ENCODE data around the gene ZNF570. TPM values are rescaled to one million over a fixed set of nuclear protein-coding genes. Genes with fewer than 3 reads are reported as not detected.

Gene ZNF570
- total RNA-seq (2021; fragmentation: NEBNext Ultra II Directional; extraction: Animal tissue kit (Norgen Biotek cat#: 25700)) (4.1 and 5.4 TPM in 2 replicates), polyA plus RNA-seq (2011; rRNA removed) (0.96 and 1.0 TPM in 2 replicates), polyA minus RNA-seq (2011; rRNA and poly(A)+ RNA removed) (8.0 and 11.0 TPM in 2 replicates)
- polyA plus RNA-seq (2011; cell fraction: cytosol; rRNA removed) = 1.2 TPM
- polyA plus RNA-seq (2011; cell fraction: nucleus; rRNA removed) = 1.8 TPM
- polyA plus RNA-seq (2012, experiment 1 of 2) = 1.7 to 3.3 TPM (median 3.0 TPM) in 4 replicates
- polyA plus RNA-seq (2012, experiment 2 of 2) = 0.12 TPM
- 4.2 TPM for polyA plus RNA-seq (2013, experiment 1 of 2)
- 4.1 TPM for polyA plus RNA-seq (2013, experiment 2 of 2)
- polyA minus RNA-seq (2011; cell fraction: cytosol; rRNA and poly(A)+ RNA removed) = 4.4 TPM
- polyA minus RNA-seq (2011; cell fraction: nucleus; rRNA and poly(A)+ RNA removed) = 15.7 TPM
- long read RNA-seq, experiment 1, full-length matches to known transcripts = 1 of 5 reads
- long read RNA-seq, experiment 1, partial matches to known transcripts = 0 of 5 reads
- long read RNA-seq, experiment 1, other reads (novel, unspliced or antisense) = 4 of 5 reads
- long read RNA-seq, experiment 2, partial matches to known transcripts = 0 of 1 reads
- long read RNA-seq, experiment 2, other reads (novel, unspliced or antisense) = 0 of 1 reads

- Histone ChIP-seq H2BK15ac (ENCODE audit: low read length) (no peak within 1 kb of the TSS), H3K14ac (ENCODE audit: insufficient read length) (no peak within 1 kb of the TSS), H3K9ac (replicated peaks in 1 of 4; ENCODE audit: extremely low read depth in 1 of 4, low read depth in 3 of 4, low read length in 3 of 4) (peak within 1 kb of the TSS in 3 of 4 experiments; percentile 62 to 74 (median 67); a peak in 6 of 7 replicates), H2BK12ac (ENCODE audit: low read depth, low read length) (0 out of 2 replicates have a peak within 1 kb of the TSS, but pooled peaks have one; percentile 6), H3K4me3 (ENCODE audit: extremely low read depth in 1 of 4, insufficient read depth in 2 of 4, low read depth in 3 of 4, low read length in 4 of 4) (peak within 1 kb of the TSS; percentile 88 to 95 (median 94)), H2BK20ac (ENCODE audit: low read length) (no peak within 1 kb of the TSS), H3K4ac (replicated peaks; ENCODE audit: insufficient read length, low read depth, low read length) (peak within 1 kb of the TSS; percentile 72), H2AK5ac (ENCODE audit: low read depth, low read length) (no peak within 1 kb of the TSS), H4K8ac (ENCODE audit: extremely low read depth, insufficient read depth, low read length) (peak within 1 kb of the TSS; percentile 74), H3K79me1 (ENCODE audit: low read depth, low read length) (no peaks in the 10 kb centered on the region), H3K36me3 (ENCODE audit: control insufficient read depth in 2 of 4, insufficient read depth in 4 of 4, low read length in 3 of 4) (peaks cover 0 to 6% (median 2%) of the 10 kb centered on the region in 4 experiments; a peak in 1 of 8 replicates), H4K5ac (ENCODE audit: insufficient read length, low read depth, low read length) (peak within 1 kb of the TSS; percentile 55), H3K56ac (replicated peaks; ENCODE audit: insufficient read length, low read depth, low read length) (no peak within 1 kb of the TSS), H3K79me2 (ENCODE audit: control insufficient read depth in 1 of 2, insufficient read depth in 2 of 2, low read length in 2 of 2) (no peaks in the 10 kb centered on the region), H3K4me2 (ENCODE audit: insufficient read depth in 1 of 2, low read depth in 2 of 2, low read length in 2 of 2) (peak within 1 kb of the TSS; percentile 92 to 95), H3K27ac (ENCODE audit: low read depth, low read length) (no peak within 1 kb of the TSS), H2BK5ac (ENCODE audit: low read depth, low read length) (no peak within 1 kb of the TSS; the same call in 1 of the 2 replicates), H2BK120ac (replicated peaks; ENCODE audit: low read depth, low read length) (no peak within 1 kb of the TSS), H3K23me2 (ENCODE audit: low read depth, low read length) (peaks cover 10% of the 10 kb centered on the region), H3K9me3 (ENCODE audit: insufficient read depth in 2 of 2, low read depth in 1 of 2, low read length in 1 of 2) (peaks cover 2 to 6% of the 10 kb centered on the region in 2 experiments), H3K18ac (ENCODE audit: extremely low read depth, low read length) (peak within 1 kb of the TSS; percentile 4), H3K4me1 (replicated peaks in 1 of 4; ENCODE audit: control insufficient read depth in 3 of 4, insufficient read depth in 4 of 4, low read length in 3 of 4) (peaks cover 0 to 5% (median under 1%) of the 10 kb centered on the region in 4 experiments; a peak in 1 of 7 replicates), H3K23ac (ENCODE audit: insufficient read length) (no peak within 1 kb of the TSS), H2AFZ (ENCODE audit: low read length) (peak within 1 kb of the TSS; percentile 99), H3K27me3 (replicated peaks in 1 of 4; ENCODE audit: control insufficient read depth in 3 of 4, extremely low read depth in 1 of 4, insufficient read depth in 3 of 4, low read length in 3 of 4) (no peaks in the 10 kb centered on the region), H4K91ac (replicated peaks; ENCODE audit: insufficient read length, low read length) (peak within 1 kb of the TSS; percentile 34), H4K20me1 (replicated peaks in 1 of 2; ENCODE audit: control insufficient read depth in 1 of 2, insufficient read depth in 2 of 2, low read length in 2 of 2) (no peaks in the 10 kb centered on the region)
- POLR2A ChIA-PET (ENCODE audit: partially characterized antibody) = interaction anchor here (0.7 to 5.0 kb wide), 3 partner anchors 37 to 310 kb away, joined by 3 to 47 read pairs (median 4); partner anchors contain the start of genes ZNF573 and ZNF793
- CTCF ChIA-PET (ENCODE audit: partially characterized antibody) = interaction anchor here (0.6 to 1.2 kb wide), 2 partner anchors 106 to 1047 kb away, joined by 3 read pairs; no protein-coding TSS in a partner anchor
- peak; percentile 59 to 89 for DNase-seq (ENCODE audit: low read depth in 1 of 2, low spot score in 2 of 2)
- WGBS, 2 experiments (ENCODE audit: extremely low coverage in 1 of 2, insufficient coverage in 1 of 2, insufficient read length in 1 of 2, insufficient replicate concordance in 2 of 2, low coverage in 1 of 2, low lambda C conversion rate in 2 of 2, missing lambda C conversion rate in 1 of 2) = 2% methylated on average over 58 of the region's 63 CpGs; no CpG with 5 or more reads in 1 of the 2 experiments
- FAIRE-seq = no peak
- no peak for TF ChIP-seq RXRA (IDR thresholded peaks at IDR 0.05; ENCODE audit: insufficient read depth, low read depth, low read length)
- TF ChIP-seq POLR2A (IDR thresholded peaks at IDR 0.05; ENCODE audit: control extremely low read depth in 1 of 2, low read depth in 2 of 2, low read length in 2 of 2) = 0 out of 3 replicates have a peak, but pooled peaks of 1 of the 2 experiments have one; percentile 22
- no peak for TF ChIP-seq SP2 (IDR thresholded peaks at IDR 0.05; ENCODE audit: low read length)
- TF ChIP-seq CREB1 (IDR thresholded peaks at IDR 0.05) = peak; percentile 30; the same call in 1 of the 2 replicates
- peak in 1 of 2 experiments; percentile 83; a peak in 1 of 4 replicates for TF ChIP-seq HDAC2 (IDR thresholded peaks at IDR 0.05; ENCODE audit: borderline replicate concordance in 1 of 2, low read depth in 2 of 2, low read length in 2 of 2)
- peak; percentile 61 for TF ChIP-seq PHF8 (conservative IDR thresholded peaks at IDR 0.05; ENCODE audit: low read depth, low read length)
- TF ChIP-seq BCL11A (IDR thresholded peaks at IDR 0.05; ENCODE audit: low read depth in 2 of 2, low read length in 2 of 2) = no peak
- TF ChIP-seq YY1 (IDR thresholded peaks at IDR 0.05; ENCODE audit: low read depth, low read length) = peak; percentile 48; the same call in 1 of the 2 replicates
Observed at GRCh38 chr19:37468961-37469777, at the start of gene ZNF570. Gene ZNF570 (plus strand): TSS chr19:37469356. CDS start chr19:37470355, 999 bp downstream.

All from H1 (cell line).